ENCODE measurements around the gene CENPF.
"Not testable (repeated sequence)": the region's sequence is repeated elsewhere in the genome, so short reads cannot be mapped to it uniquely, and the experiment has no call there.

CENPF gene

DNA sequence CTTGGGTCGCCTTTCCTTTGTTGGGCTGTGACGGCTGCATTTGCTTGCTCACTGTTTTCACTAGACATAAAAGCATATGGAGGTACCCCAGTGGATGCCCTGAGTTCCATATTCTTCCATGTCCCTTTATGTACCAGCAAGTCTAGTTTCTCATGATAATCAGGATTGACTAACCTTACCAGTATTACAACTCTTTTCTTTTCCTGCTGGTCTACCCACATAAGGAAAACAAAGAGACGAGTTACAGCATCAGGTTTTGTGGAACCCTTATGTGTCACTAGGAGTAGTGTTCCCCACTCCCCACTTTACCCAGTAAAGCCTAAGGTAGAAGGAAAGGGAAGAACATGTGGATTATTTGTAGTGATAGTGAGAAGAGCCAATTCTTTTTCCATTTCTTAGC is 16.4 kb upstream of the CENPF start:
- TF ChIP-seq, protein P1, sequence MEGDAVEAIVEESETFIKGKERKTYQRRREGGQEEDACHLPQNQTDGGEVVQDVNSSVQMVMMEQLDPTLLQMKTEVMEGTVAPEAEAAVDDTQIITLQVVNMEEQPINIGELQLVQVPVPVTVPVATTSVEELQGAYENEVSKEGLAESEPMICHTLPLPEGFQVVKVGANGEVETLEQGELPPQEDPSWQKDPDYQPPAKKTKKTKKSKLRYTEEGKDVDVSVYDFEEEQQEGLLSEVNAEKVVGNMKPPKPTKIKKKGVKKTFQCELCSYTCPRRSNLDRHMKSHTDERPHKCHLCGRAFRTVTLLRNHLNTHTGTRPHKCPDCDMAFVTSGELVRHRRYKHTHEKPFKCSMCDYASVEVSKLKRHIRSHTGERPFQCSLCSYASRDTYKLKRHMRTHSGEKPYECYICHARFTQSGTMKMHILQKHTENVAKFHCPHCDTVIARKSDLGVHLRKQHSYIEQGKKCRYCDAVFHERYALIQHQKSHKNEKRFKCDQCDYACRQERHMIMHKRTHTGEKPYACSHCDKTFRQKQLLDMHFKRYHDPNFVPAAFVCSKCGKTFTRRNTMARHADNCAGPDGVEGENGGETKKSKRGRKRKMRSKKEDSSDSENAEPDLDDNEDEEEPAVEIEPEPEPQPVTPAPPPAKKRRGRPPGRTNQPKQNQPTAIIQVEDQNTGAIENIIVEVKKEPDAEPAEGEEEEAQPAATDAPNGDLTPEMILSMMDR (IDR thresholded peaks at IDR 0.05): no peak
- TF ChIP-seq ZFX (IDR thresholded peaks at IDR 0.05; ENCODE audit: borderline replicate concordance): no peak
- no peak overlapping the region for H3K27ac ChIP-seq

DNA sequence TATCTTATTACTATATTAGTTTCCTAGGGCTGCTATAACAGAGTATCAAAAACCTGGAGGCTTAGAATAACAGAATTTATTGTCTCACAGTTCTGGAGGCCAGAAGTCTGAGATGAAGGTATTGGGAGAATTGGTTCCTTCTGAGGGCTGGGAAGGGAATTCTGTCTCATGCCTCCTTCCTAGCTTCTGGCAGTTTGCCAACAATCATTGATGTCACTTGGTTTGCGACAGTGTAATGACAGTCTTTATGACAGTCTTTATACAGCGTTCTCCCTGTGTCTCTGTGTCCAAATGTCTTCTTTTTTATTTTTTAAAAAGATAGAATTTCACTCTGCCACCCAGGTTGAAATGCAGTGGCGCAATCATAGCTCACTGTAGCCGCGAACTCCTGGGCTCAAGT is 15.8 kb upstream of the CENPF start:
- no peak overlapping the region for H3K27ac ChIP-seq
- TF ChIP-seq, protein P1 (IDR thresholded peaks at IDR 0.05): no peak
- no peak for TF ChIP-seq ZFX (IDR thresholded peaks at IDR 0.05; ENCODE audit: borderline replicate concordance)

DNA sequence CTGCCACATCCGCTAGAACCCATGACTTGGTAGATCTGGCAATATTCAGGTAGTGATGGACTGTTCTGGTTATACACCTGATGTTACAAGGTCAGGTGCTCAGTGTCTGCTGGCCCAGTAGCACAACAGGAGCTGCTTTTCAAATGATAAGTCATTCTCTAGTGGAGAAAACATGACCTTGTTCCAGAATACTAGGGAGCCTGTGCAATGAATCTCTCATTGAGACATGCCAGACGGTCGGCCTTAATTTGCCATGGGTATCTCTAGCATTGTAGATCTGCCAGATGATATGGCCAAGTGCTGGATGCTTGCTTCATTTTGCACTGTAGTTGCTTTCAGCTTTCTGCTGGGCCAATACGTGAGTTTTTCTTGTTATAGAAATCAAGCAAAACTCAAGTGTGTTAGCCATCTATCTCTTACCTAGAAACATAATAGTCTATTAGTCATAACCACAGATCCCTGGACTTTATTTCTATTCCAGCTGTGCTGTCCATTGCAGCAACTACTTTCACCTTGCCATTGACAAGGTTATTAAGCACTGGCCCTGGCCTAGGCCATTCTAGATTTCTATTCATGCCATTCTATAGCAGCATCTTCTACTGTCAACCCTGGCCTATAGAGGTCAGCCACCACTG is 13.9 kb upstream of the CENPF start:
- TF ChIP-seq ZFX (IDR thresholded peaks at IDR 0.05; ENCODE audit: borderline replicate concordance): no peak
- TF ChIP-seq, protein P1 (IDR thresholded peaks at IDR 0.05): no peak
- no peak overlapping the region for H3K27ac ChIP-seq

DNA sequence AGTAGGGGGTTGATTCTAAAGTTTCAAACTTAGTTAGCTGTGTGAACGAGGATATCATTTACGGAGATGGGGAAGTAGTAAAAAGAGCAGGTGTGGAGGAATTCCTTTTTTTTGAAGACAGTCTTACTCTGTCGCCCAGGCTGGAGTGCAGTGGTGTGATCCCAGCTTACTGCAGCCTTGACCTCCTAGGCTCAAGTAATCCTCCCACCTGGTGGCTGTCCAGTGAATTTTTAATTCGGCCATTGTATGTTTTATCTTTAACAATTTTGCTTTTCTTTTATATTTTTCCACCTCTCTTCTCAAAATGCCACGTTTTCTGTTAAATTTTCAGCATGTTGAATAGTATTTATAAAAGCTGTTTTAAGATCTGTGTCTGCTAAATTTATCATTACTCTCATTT is 12.3 kb upstream of the CENPF start:
- no peak overlapping the region for H3K27ac ChIP-seq
- TF ChIP-seq, protein P1 (IDR thresholded peaks at IDR 0.05): 0 out of 2 replicates have a peak, but pooled peaks have one; percentile 12
- TF ChIP-seq ZFX (IDR thresholded peaks at IDR 0.05; ENCODE audit: borderline replicate concordance): no peak

DNA sequence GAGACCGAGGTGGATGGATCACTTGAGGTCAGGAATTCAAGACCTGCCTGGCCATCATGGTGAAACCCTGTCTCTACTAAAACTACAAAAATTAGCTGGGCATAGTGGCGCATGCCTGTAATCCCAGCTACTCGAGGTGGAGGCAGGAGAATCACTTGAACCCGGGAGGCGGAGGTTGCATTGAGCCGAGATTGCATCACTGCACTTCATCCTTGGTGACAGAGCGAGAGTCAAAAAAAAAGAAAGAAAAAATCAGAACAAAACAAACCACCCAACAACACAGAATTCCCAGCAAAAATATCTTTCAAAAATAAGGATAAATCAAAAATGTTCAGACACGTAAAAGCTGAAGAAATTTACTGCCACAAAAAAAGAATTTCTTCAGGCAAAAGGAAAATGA is 11.1 kb upstream of the CENPF start:
- not testable (repeated sequence) for H3K27ac ChIP-seq

DNA sequence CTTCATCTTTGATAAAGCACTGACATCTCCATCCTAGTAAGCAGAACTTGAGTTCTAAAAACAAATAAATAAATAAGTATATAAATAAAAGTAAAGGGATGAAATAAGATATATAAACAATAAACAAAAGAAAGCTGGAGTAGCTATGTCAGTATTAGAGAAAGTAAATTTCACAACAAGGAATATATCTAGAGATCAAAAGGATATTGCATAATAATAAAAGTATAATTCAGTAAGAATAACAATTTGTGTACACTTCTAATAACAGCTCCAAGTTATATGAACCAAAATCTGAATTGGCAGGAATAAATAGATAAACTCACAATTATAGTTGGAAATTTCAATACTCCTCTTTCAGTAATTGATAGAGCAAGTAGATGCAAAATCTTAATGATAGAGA is 9.8 kb upstream of the CENPF start:
- no peak overlapping the region for H3K27ac ChIP-seq
- no peak for TF ChIP-seq ZFX (IDR thresholded peaks at IDR 0.05; ENCODE audit: borderline replicate concordance)
- TF ChIP-seq, protein P1 (IDR thresholded peaks at IDR 0.05): no peak

DNA sequence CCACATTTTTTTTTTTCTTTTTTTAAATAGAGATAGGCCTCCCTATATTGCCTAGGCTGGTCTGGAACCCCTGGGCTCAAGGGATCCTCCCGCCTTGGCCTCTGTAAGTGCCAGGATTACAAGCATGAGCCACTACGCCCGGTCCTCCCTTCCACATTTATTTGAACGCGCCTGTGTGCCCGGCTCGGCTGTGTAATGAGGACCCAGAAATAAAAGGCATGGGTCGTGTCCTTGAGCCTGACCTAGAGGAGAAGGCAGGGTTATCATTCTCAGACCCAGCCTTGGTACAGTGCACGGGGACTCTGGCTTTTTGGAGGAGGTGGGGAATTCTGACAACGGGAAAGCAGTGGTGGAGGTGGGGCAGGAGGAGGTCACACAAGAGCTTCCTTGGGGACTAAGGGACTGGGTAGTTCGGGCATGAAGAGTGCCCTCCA is 841 bp downstream of the CENPF start:
- peak overlapping the region; percentile 71 for H3K27ac ChIP-seq
- no peak for TF ChIP-seq ZFX (IDR thresholded peaks at IDR 0.05; ENCODE audit: borderline replicate concordance)
- TF ChIP-seq, protein P1 (IDR thresholded peaks at IDR 0.05): no peak

DNA sequence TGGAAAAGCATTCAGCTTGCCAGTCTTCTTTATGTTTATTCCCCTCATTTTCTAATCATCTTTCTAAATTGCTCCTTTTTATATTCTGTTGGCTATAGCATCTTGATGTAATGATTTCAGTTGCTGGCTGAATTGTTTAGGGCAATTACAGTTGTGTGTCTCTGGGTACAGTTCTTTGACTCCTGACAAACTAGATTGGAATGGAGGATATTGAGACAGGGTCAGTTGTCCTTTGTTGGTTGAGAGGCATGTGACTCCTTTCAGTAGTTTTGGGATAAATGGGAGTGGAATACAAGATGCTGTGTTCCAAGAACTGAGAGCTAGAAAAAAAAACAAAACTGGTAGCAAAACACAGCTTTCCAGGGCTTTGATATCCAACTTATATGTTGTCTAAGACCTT is 1.5 kb downstream of the CENPF start:
- peak overlapping the region; percentile 71 for H3K27ac ChIP-seq
- TF ChIP-seq, protein P1 (IDR thresholded peaks at IDR 0.05): no peak

DNA sequence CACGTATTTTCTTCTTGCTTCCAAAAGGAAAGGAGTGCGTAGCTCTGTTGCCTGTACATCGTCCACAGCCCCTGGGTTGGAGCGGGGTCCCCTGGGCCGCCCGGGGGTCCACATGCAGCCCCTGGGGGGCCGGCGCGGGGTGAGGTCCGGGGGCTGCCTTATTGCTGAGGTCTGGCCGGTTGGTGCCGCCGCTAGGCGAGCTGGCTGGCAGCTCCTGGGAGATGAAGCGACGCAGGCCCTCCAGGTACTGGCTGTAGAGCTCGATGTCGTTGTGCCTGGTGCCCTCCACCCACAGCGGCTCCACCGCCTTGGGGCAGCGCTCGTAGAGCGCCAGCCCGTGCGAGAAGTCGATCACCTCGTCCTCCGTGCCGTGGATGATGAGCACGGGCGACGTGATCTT is 2.5 kb downstream of the CENPF start:
- H3K27ac ChIP-seq: not testable (repeated sequence)

DNA sequence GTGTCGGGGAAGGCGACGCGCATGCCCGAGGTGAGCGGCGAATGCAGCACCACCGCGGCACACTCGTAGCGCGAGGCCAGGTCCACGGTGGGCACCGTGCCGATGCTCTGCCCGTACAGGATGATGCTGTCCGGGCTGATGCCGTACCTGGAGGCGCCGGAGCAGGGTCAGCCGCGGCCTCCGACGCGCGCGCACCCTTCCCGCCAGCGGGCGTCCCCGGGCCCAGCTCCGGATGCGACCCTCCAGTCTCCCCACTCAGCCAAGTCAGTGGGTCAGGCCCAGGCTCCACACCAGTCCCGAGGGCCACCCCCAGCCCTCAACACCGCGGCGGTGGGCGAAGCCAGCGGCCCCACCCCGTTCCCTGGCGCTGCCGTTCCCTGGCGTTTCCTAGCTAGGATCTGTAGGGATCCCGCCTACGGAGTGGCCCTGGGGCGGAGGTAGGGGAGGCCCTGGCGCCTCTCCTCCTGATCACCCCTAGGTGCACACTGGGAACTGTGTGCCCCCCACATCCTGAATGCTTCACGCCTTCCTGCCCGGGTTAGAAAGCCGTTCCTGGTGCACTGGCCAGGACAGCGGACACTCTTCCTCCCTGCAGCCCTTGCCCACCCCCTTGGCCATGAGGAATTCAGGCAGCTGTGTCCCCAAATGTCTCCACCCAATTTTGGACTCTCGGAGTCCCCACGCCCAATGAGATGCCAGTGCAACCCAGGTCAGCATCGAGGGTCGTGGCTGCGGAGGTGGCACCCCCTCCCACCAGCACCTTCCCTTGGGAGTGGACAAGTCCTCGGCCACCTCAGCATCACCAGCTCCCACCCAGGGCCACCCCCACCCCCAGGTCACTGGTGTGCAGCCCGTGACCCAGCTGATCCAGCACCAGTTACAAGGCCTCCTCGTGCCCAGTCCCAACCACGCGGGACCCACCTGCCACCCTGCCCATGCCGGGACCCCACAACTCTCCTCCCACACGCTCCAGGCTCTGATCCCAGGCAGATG is 3.2 kb downstream of the CENPF start:
- H3K27ac ChIP-seq: not testable (repeated sequence)
